ENCODE measurements around the gene TBXAS1. TPM values are rescaled to one million over a fixed set of nuclear protein-coding genes. Genes with fewer than 3 reads are reported as not detected.

TBXAS1 gene
- total and polyA plus RNA-seq, 2 donors (not counting 3 experiments of a cell fraction or from before 2014, with no cell fraction given) = 2.1 to 4.3 TPM

DNA sequence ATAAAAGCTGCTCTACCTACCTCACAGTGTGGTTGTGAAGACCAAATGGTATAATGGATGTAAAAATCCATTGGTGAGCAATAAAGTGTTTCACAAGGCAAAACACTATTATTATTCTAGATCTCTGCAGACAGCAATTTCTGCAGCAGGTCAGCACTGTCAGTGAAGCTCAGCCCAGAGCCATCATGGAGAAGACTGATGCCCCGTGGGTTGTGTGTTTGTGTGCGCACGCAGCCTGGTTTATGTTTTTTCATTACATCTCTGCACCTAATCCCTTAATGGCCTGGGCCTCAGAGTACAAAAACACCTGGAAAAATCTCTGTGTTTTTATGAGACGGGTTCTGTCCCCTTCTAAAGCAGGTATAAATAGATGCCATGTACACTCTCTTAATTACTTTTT is 169.5 kb downstream of the TBXAS1 start:
- Histone ChIP-seq H3K4me3 (replicated peaks in 1 of 3; ENCODE audit: insufficient read depth in 1 of 3, low read depth in 1 of 3, low read length in 3 of 3) (no peak overlapping the region), H3K9me1 (replicated peaks; ENCODE audit: control insufficient read depth, extremely low read depth, insufficient read depth, low read length) (no peaks in the 10 kb centered on the region), H3K4me1 (ENCODE audit: control insufficient read depth, extremely low read depth, insufficient read depth, low read length) (no peaks in the 10 kb centered on the region), H3K4me2 (ENCODE audit: insufficient read depth, low read length) (no peak overlapping the region), H3K9me3 (replicated peaks; ENCODE audit: control insufficient read depth, insufficient read depth, low read length) (no peaks in the 10 kb centered on the region), H3K27me3 (ENCODE audit: control insufficient read depth in 2 of 2, insufficient read depth in 2 of 2, low read length in 2 of 2) (no peaks in the 10 kb centered on the region), H3K27ac (ENCODE audit: insufficient read depth, low read depth, low read length) (no peak overlapping the region), H2AFZ (ENCODE audit: low read depth, low read length) (no peak overlapping the region), H3K9ac (replicated peaks; ENCODE audit: extremely low read depth, insufficient read depth, low read length) (no peak overlapping the region), H3K36me3 (ENCODE audit: control insufficient read depth in 2 of 2, extremely low read depth in 1 of 2, insufficient read depth in 2 of 2, low read length in 2 of 2) (no peaks in the 10 kb centered on the region), H3K79me2 (ENCODE audit: control insufficient read depth, insufficient read depth, low read length) (no peaks in the 10 kb centered on the region), H4K20me1 (replicated peaks; ENCODE audit: control insufficient read depth, extremely low read depth, insufficient read depth, low read length) (no peaks in the 10 kb centered on the region)
- FAIRE-seq (no peak), DNase-seq (ENCODE audit: low read depth, low spot score) (no peak)
- intact Hi-C loops (cut with micrococcal nuclease) = no loop called here
- no TSS peak for BruUV-seq (replicated peaks)
- TF ChIP-seq EZH2 (IDR thresholded peaks at IDR 0.05; ENCODE audit: borderline replicate concordance, low read depth, low read length, severe bottlenecking) (no peak), POLR2AphosphoS5 (IDR thresholded peaks at IDR 0.05; ENCODE audit: insufficient read depth, low read depth, low read length) (no peak), JUN (IDR thresholded peaks at IDR 0.05; ENCODE audit: borderline replicate concordance, insufficient read depth, insufficient read length, low read depth) (no peak), FOS (IDR thresholded peaks at IDR 0.05; ENCODE audit: borderline replicate concordance, insufficient read depth, low read length) (no peak), MYC (IDR thresholded peaks at IDR 0.05; ENCODE audit: low read depth, low read length) (no peak), GATA2 (IDR thresholded peaks at IDR 0.05; ENCODE audit: insufficient read depth, insufficient read length, low read depth, low read length) (no peak), POLR2A (IDR thresholded peaks at IDR 0.05; ENCODE audit: low read depth, low read length) (no peak)
- TF ChIP-seq, protein P1, sequence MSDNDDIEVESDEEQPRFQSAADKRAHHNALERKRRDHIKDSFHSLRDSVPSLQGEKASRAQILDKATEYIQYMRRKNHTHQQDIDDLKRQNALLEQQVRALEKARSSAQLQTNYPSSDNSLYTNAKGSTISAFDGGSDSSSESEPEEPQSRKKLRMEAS (IDR thresholded peaks at IDR 0.05; ENCODE audit: insufficient read depth, insufficient read length) = no peak
- TF ChIP-seq, protein P2, sequence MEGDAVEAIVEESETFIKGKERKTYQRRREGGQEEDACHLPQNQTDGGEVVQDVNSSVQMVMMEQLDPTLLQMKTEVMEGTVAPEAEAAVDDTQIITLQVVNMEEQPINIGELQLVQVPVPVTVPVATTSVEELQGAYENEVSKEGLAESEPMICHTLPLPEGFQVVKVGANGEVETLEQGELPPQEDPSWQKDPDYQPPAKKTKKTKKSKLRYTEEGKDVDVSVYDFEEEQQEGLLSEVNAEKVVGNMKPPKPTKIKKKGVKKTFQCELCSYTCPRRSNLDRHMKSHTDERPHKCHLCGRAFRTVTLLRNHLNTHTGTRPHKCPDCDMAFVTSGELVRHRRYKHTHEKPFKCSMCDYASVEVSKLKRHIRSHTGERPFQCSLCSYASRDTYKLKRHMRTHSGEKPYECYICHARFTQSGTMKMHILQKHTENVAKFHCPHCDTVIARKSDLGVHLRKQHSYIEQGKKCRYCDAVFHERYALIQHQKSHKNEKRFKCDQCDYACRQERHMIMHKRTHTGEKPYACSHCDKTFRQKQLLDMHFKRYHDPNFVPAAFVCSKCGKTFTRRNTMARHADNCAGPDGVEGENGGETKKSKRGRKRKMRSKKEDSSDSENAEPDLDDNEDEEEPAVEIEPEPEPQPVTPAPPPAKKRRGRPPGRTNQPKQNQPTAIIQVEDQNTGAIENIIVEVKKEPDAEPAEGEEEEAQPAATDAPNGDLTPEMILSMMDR (IDR thresholded peaks at IDR 0.05; ENCODE audit: extremely low read depth in 1 of 2, insufficient read depth in 1 of 2, low read depth in 1 of 2, low read length in 2 of 2) = no peak
- ChIA-PET CTCF (interaction anchor here (1.4 to 12.2 kb wide), 4 partner anchors 293 to 397 kb away, joined by 3 to 233 read pairs (median 144); no protein-coding TSS in a partner anchor), POLR2A (no interaction called here)
- dilution Hi-C loops (cut with MboI; ENCODE audit: extremely low pct_ligation_motif_present, low sequenced_read_pairs) = no loop called here
